GM19452 (cell line): ENCODE results near the gene ADGRA1.

Experiments used
- ATAC-seq: cut with Tn5 transposase; IDR thresholded peaks from one replicate; pipeline ENCODE4 v1.9.1; 2021; ENCODE audit not compliant: unreplicated experiment

ADGRA1 gene

GRCh38 chr10:133160826-133161471 lies 73.2 kb downstream of the ADGRA1 start:
- no peak for ATAC-seq

- no peak for ATAC-seq
Measured at GRCh38 chr10:133161486-133162109, 73.9 kb downstream of the ADGRA1 start.

GRCh38 chr10:133162178-133162909 lies 74.6 kb downstream of the ADGRA1 start:
- ATAC-seq: no peak

- ATAC-seq: no peak
Measured at GRCh38 chr10:133162910-133163856, 75.5 kb downstream of the ADGRA1 start.

- ATAC-seq: no peak
Measured at GRCh38 chr10:133163889-133164815, 76.4 kb downstream of the ADGRA1 start.

GRCh38 chr10:133164816-133165555 lies 77.3 kb downstream of the ADGRA1 start:
- ATAC-seq: no peak

- ATAC-seq: no peak
Measured at GRCh38 chr10:133165556-133166503, 78.1 kb downstream of the ADGRA1 start.

GRCh38 chr10:133166504-133166827 lies 78.7 kb downstream of the ADGRA1 start:
- ATAC-seq: no peak

- ATAC-seq: no peak
Measured at GRCh38 chr10:133166828-133167692, 79.3 kb downstream of the ADGRA1 start.

- ATAC-seq: no peak
Measured at GRCh38 chr10:133167693-133168616, 80.2 kb downstream of the ADGRA1 start.

- no peak for ATAC-seq
Measured at GRCh38 chr10:133168617-133169031, 80.9 kb downstream of the ADGRA1 start.

GRCh38 chr10:133169173-133169947 lies 81.6 kb downstream of the ADGRA1 start:
- no peak for ATAC-seq

- no peak for ATAC-seq
Measured at GRCh38 chr10:133170092-133170491, 82.4 kb downstream of the ADGRA1 start.

GRCh38 chr10:133173860-133174640 lies 86.3 kb downstream of the ADGRA1 start:
- no peak for ATAC-seq
